ENCODE results near the gene DUOXA2. TPM values are rescaled to one million over a fixed set of nuclear protein-coding genes. Genes with fewer than 3 reads are reported as not detected.

Gene DUOXA2
- total RNA-seq, 1 experiment from 2014 or later, result 1.6 TPM

- TF ChIP-seq CTCF (IDR thresholded peaks at IDR 0.05; ENCODE audit: insufficient read depth in 1 of 2, low read depth in 1 of 2, low read length in 1 of 2, severe bottlenecking in 1 of 2, unreplicated experiment in 1 of 2), result no peak
- BruUV-seq (replicated peaks), result no TSS peak
- ChIA-PET CTCF (interaction anchor here (1.1 kb wide), 1 partner anchor 32 kb away, joined by 3 read pairs; no protein-coding TSS in a partner anchor), POLR2A (no interaction called here)
- H3K27me3 ChIP-seq (replicated peaks; ENCODE audit: control insufficient read depth, insufficient read depth, low read length), result no peaks in the 10 kb centered on the region
- H3K4me3 Mint-ChIP-seq (ENCODE audit: unreplicated experiment), result no peak overlapping the region
- no peaks in the 10 kb centered on the region for H3K9me3 ChIP-seq
- DNase-seq, result no peak
- H3K36me3 ChIP-seq (ENCODE audit: control insufficient read depth, insufficient read depth, low read length), result no peaks in the 10 kb centered on the region
- H3K9me3 Mint-ChIP-seq (ENCODE audit: unreplicated experiment), result no peaks in the 10 kb centered on the region
- peaks cover 5% of the 10 kb centered on the region; the same call in 1 of the 2 replicates for H3K4me1 ChIP-seq
- no peak overlapping the region for H3K4me3 ChIP-seq (ENCODE audit: low read depth, low read length)
- intact Hi-C loops (cut with micrococcal nuclease; ENCODE audit: unreplicated experiment), result no loop called here
- peaks cover 6% of the 10 kb centered on the region for H3K4me1 Mint-ChIP-seq (ENCODE audit: low read depth, unreplicated experiment)
- no peaks in the 10 kb centered on the region for H3K27me3 Mint-ChIP-seq (ENCODE audit: insufficient read depth, unreplicated experiment)
- H3K27ac Mint-ChIP-seq (ENCODE audit: unreplicated experiment), result no peak overlapping the region
- no peaks in the 10 kb centered on the region for H3K36me3 Mint-ChIP-seq (ENCODE audit: insufficient read depth, unreplicated experiment)
Measured at GRCh38 chr15:45150481-45150880, 36.4 kb downstream of the DUOXA2 start.

- Histone ChIP-seq H3K27me3 (replicated peaks; ENCODE audit: control insufficient read depth, insufficient read depth, low read length) (no peaks in the 10 kb centered on the region), H3K4me3 (ENCODE audit: low read depth, low read length) (no peak overlapping the region), H3K9me3 (no peaks in the 10 kb centered on the region), H3K36me3 (ENCODE audit: control insufficient read depth, insufficient read depth, low read length) (no peaks in the 10 kb centered on the region), H3K4me1 (peaks cover 5% of the 10 kb centered on the region; the same call in 1 of the 2 replicates)
- DNase-seq, result no peak
- ChIA-PET CTCF (interaction anchor here (1.1 kb wide), 1 partner anchor 33 kb away, joined by 3 read pairs; no protein-coding TSS in a partner anchor), POLR2A (no interaction called here)
- Mint-ChIP-seq H3K27me3 (ENCODE audit: insufficient read depth, unreplicated experiment) (no peaks in the 10 kb centered on the region), H3K4me3 (ENCODE audit: unreplicated experiment) (no peak overlapping the region), H3K9me3 (ENCODE audit: unreplicated experiment) (no peaks in the 10 kb centered on the region), H3K4me1 (ENCODE audit: low read depth, unreplicated experiment) (peaks cover 6% of the 10 kb centered on the region), H3K36me3 (ENCODE audit: insufficient read depth, unreplicated experiment) (no peaks in the 10 kb centered on the region), H3K27ac (ENCODE audit: unreplicated experiment) (no peak overlapping the region)
- intact Hi-C loops (cut with micrococcal nuclease; ENCODE audit: unreplicated experiment), result no loop called here
- no TSS peak for BruUV-seq (replicated peaks)
- no peak for TF ChIP-seq CTCF (IDR thresholded peaks at IDR 0.05; ENCODE audit: insufficient read depth in 1 of 2, low read depth in 1 of 2, low read length in 1 of 2, severe bottlenecking in 1 of 2, unreplicated experiment in 1 of 2)
Measured at GRCh38 chr15:45150997-45151396, 36.9 kb downstream of the DUOXA2 start.

- H3K36me3 ChIP-seq (ENCODE audit: control insufficient read depth, insufficient read depth, low read length), result no peaks in the 10 kb centered on the region
- Mint-ChIP-seq H3K36me3 (ENCODE audit: insufficient read depth, unreplicated experiment) (no peaks in the 10 kb centered on the region), H3K4me3 (ENCODE audit: unreplicated experiment) (no peak overlapping the region), H3K27ac (ENCODE audit: unreplicated experiment) (no peak overlapping the region), H3K4me1 (ENCODE audit: low read depth, unreplicated experiment) (peaks cover 6% of the 10 kb centered on the region), H3K27me3 (ENCODE audit: insufficient read depth, unreplicated experiment) (no peaks in the 10 kb centered on the region), H3K9me3 (ENCODE audit: unreplicated experiment) (no peaks in the 10 kb centered on the region)
- no peak for DNase-seq
- H3K4me1 ChIP-seq, result no peaks in the 10 kb centered on the region
- ChIA-PET CTCF (no interaction called here), POLR2A (no interaction called here)
- no peak for TF ChIP-seq CTCF (IDR thresholded peaks at IDR 0.05; ENCODE audit: insufficient read depth in 1 of 2, low read depth in 1 of 2, low read length in 1 of 2, severe bottlenecking in 1 of 2, unreplicated experiment in 1 of 2)
- intact Hi-C loops (cut with micrococcal nuclease; ENCODE audit: unreplicated experiment), result no loop called here
- H3K4me3 ChIP-seq (ENCODE audit: low read depth, low read length), result no peak overlapping the region
- H3K27me3 ChIP-seq (replicated peaks; ENCODE audit: control insufficient read depth, insufficient read depth, low read length), result no peaks in the 10 kb centered on the region
- no peaks in the 10 kb centered on the region for H3K9me3 ChIP-seq
- no TSS peak for BruUV-seq (replicated peaks)
Measured at GRCh38 chr15:45151998-45152828, 38.1 kb downstream of the DUOXA2 start.
